Mucosa of rectum (tissue), 2 donors: ENCODE measurements around the gene ARHGAP25.

ENCODE experiments used
- H3K27ac ChIP-seq, 2 donors: one replicate each; pipeline ENCODE4 v1.7.0; 2013; ENCODE audit warnings: inconsistent platforms in 2 of 2, low read depth in 2 of 2, low read length in 2 of 2
- H3K27me3 ChIP-seq, 2 donors: one replicate each; pipeline ENCODE4 v1.7.0; 2013; ENCODE audit warnings: low read length in 2 of 2; ENCODE audit not compliant: control insufficient read depth in 2 of 2, insufficient read depth in 2 of 2
- H3K36me3 ChIP-seq, 2 donors: one replicate each; pipeline ENCODE4 v1.7.0; 2013; ENCODE audit warnings: low read length in 2 of 2; ENCODE audit not compliant: control insufficient read depth in 2 of 2, insufficient read depth in 2 of 2
- H3K4me1 ChIP-seq, 2 donors: one replicate each; pipeline ENCODE4 v1.7.0; 2013; ENCODE audit warnings: low read length in 2 of 2, mild to moderate bottlenecking in 1 of 2; ENCODE audit not compliant: control insufficient read depth in 2 of 2, insufficient read depth in 2 of 2
- H3K4me3 ChIP-seq, 2 donors: one replicate each; pipeline ENCODE4 v1.7.0; 2013; ENCODE audit warnings: low read length in 2 of 2
- H3K9ac ChIP-seq, 2 donors: one replicate each; pipeline ENCODE4 v1.7.0; 2013; ENCODE audit warnings: low read length in 2 of 2, low read depth in 1 of 2, mild to moderate bottlenecking in 1 of 2
- H3K9me3 ChIP-seq, 2 donors: one replicate each; pipeline ENCODE4 v1.7.0; 2013; ENCODE audit warnings: low read length in 2 of 2; ENCODE audit not compliant: control insufficient read depth in 2 of 2
- donor health status: healthy.
- donor health status: Normal muscosa, but diverticular disease.

Gene ARHGAP25

GRCh38 chr2:68850524-68850923, 115.9 kb downstream of the ARHGAP25 start:
- Histone ChIP-seq H3K9me3 (no peaks in the 10 kb centered on the region), H3K4me3 (no peak overlapping the region), H3K27ac (no peak overlapping the region), H3K27me3 (no peaks in the 10 kb centered on the region), H3K9ac (no peak overlapping the region), H3K4me1 (no peaks in the 10 kb centered on the region), H3K36me3 (no peaks in the 10 kb centered on the region)

DNA sequence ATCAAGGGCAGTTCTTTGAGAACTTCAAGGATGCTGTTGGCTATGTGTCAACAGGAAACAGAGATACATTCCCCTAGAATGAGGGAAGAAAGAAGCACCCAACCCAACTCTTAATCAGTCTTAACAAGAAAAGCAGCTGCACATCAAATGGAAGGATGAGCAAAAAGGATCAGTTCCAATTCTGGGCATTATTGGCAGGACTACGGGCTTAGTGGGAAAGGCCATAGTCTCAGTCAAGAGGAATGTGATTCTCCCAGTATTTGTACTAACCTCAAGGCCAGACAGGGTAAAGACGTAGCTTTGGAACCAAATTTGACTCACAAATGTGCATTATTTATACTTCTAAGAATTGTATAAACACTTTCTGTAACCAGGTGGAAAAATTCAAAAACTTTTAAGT, 118.4 kb downstream of the ARHGAP25 start:
- H3K4me3 ChIP-seq = no peak overlapping the region
- H3K9me3 ChIP-seq = no peaks in the 10 kb centered on the region
- no peaks in the 10 kb centered on the region for H3K36me3 ChIP-seq
- no peak overlapping the region for H3K27ac ChIP-seq
- H3K4me1 ChIP-seq = no peaks in the 10 kb centered on the region
- no peak overlapping the region for H3K9ac ChIP-seq
- no peaks in the 10 kb centered on the region for H3K27me3 ChIP-seq

GRCh38 chr2:68853915-68854314, 119.3 kb downstream of the ARHGAP25 start:
- H3K4me1 ChIP-seq = no peaks in the 10 kb centered on the region

GRCh38 chr2:68854476-68854875, 119.9 kb downstream of the ARHGAP25 start:
- no peak overlapping the region for H3K27ac ChIP-seq
- no peaks in the 10 kb centered on the region for H3K9me3 ChIP-seq
- no peaks in the 10 kb centered on the region for H3K36me3 ChIP-seq
- H3K4me1 ChIP-seq = no peaks in the 10 kb centered on the region
- H3K27me3 ChIP-seq = no peaks in the 10 kb centered on the region
- no peak overlapping the region for H3K9ac ChIP-seq
- no peak overlapping the region for H3K4me3 ChIP-seq

More at GRCh38 chr2:68853915-68854314, 119.3 kb downstream of the ARHGAP25 start:
- Histone ChIP-seq H3K27ac (no peak overlapping the region), H3K27me3 (no peaks in the 10 kb centered on the region), H3K36me3 (no peaks in the 10 kb centered on the region), H3K4me3 (no peak overlapping the region), H3K9me3 (no peaks in the 10 kb centered on the region), H3K9ac (no peak overlapping the region)

- Histone ChIP-seq H3K27ac (no peak overlapping the region), H3K4me3 (no peak overlapping the region), H3K27me3 (no peaks in the 10 kb centered on the region), H3K9ac (no peak overlapping the region), H3K9me3 (no peaks in the 10 kb centered on the region), H3K4me1 (no peaks in the 10 kb centered on the region), H3K36me3 (no peaks in the 10 kb centered on the region)
Measured at GRCh38 chr2:68855550-68855949, 120.9 kb downstream of the ARHGAP25 start.

- no peaks in the 10 kb centered on the region for H3K36me3 ChIP-seq
- no peak overlapping the region for H3K9ac ChIP-seq
- no peak overlapping the region for H3K27ac ChIP-seq
- H3K4me1 ChIP-seq = no peaks in the 10 kb centered on the region
- no peaks in the 10 kb centered on the region for H3K27me3 ChIP-seq
- H3K9me3 ChIP-seq = no peaks in the 10 kb centered on the region
- H3K4me3 ChIP-seq = no peak overlapping the region
Measured at GRCh38 chr2:68857202-68857845, 122.7 kb downstream of the ARHGAP25 start.

DNA sequence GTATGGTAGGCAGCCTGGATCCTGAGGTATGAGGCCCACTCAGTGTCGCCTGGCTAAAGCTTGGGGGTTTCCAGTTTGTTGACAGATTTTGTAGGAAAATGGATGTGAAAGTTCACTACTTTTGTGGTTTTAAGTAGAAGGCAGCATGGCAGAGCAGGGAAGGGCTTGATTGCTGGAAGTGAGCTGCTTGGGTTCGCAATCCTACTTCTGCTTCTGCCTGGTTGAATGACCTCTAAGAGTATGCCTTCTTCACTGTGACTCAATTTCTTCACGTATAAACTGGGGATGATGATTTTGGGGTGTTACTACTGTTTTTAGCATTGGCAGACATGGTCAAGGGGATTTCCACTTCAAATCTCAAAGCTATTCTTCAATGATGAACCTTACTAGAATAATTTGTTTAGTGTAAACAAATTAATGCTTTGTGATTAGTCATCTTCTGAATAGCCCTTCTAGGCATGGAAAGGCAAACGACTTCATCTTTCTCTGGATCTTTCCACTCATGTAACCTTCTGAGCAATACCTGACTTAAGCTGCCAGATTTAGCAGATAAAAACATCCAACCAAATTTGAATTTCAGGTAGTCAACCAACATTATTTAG, 123.3 kb downstream of the ARHGAP25 start:
- H3K9me3 ChIP-seq = no peaks in the 10 kb centered on the region

DNA sequence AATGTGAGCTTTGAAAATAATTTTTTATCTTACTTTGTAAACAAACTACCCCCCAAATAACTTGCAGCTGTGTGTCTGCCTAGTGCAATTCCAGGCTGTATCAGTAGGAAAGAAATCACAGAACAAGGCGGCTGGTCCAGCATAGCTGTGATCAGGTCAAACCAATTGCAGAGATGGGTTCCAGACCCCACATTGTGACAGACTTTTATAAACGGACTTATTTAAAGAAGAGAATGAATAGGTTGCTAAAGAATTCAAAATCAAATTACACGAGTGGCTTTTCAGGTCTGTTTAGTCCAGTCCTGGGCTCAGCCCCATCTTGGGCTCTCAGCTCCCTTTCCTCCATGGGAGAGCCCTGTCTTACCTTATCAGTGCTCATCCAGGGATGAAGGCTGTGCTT, 125.5 kb downstream of the ARHGAP25 start:
- Histone ChIP-seq H3K27me3 (no peaks in the 10 kb centered on the region), H3K9ac (no peak overlapping the region), H3K27ac (no peak overlapping the region), H3K4me3 (no peak overlapping the region), H3K9me3 (no peaks in the 10 kb centered on the region), H3K36me3 (no peaks in the 10 kb centered on the region), H3K4me1 (no peaks in the 10 kb centered on the region)

More for the DNA sequence above, 123.3 kb downstream of the ARHGAP25 start:
- no peak overlapping the region for H3K9ac ChIP-seq
- H3K4me3 ChIP-seq = no peak overlapping the region
- no peaks in the 10 kb centered on the region for H3K27me3 ChIP-seq
- H3K27ac ChIP-seq = no peak overlapping the region
- no peaks in the 10 kb centered on the region for H3K36me3 ChIP-seq
- no peaks in the 10 kb centered on the region for H3K4me1 ChIP-seq

- H3K4me3 ChIP-seq = no peak overlapping the region
- no peak overlapping the region for H3K27ac ChIP-seq
- H3K27me3 ChIP-seq = no peaks in the 10 kb centered on the region
- H3K9me3 ChIP-seq = no peaks in the 10 kb centered on the region
- H3K9ac ChIP-seq = no peak overlapping the region
- no peaks in the 10 kb centered on the region for H3K36me3 ChIP-seq
- H3K4me1 ChIP-seq = no peaks in the 10 kb centered on the region
Measured at GRCh38 chr2:68861330-68861729, 126.7 kb downstream of the ARHGAP25 start.

- H3K27ac ChIP-seq = no peak overlapping the region
- no peaks in the 10 kb centered on the region for H3K36me3 ChIP-seq
- H3K27me3 ChIP-seq = no peaks in the 10 kb centered on the region
- H3K9me3 ChIP-seq = no peaks in the 10 kb centered on the region
- no peak overlapping the region for H3K9ac ChIP-seq
- no peak overlapping the region for H3K4me3 ChIP-seq
- no peaks in the 10 kb centered on the region for H3K4me1 ChIP-seq
Measured at GRCh38 chr2:68862889-68863288, 128.3 kb downstream of the ARHGAP25 start.
